ENCODE measurements around the gene KRTCAP2.
A peak's percentile ranks its signal among the peaks of the same experiment; 100 is the strongest.

DNA sequence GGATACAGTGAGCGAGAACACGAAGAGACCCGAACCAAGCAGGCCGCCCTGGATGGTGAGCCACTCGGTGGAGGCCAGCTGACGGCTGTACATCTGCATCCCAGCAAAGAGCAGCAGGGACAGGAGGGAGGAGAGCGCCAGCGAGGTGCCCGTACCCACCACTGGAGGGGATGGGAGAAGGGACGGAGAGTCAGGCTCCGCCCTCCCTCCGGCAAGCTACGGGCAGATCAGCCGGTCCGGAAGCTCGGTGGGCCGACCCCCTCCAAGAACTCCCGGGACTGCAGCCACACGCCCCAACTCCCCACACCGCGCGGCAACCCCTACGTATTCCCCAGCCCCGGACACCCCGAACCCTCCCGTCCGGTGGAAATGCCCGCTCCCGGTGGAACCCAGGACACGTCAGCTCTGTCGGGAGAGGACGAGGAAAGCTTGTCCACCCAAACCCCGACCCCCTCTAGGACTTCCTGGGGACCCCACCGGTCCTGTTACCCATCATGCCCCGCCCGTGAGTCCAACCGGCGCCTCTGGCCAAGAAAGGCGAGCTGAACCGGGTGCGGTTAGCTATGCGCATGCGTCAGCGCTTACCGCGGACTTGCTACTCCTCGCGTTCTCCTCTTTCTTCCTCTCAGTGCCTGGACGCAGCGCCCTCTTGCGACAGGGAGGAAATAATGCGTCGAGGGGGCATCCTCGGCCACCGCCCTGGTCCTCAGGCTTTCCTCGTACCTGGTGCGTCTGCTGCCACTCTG, at the start of gene KRTCAP2:
- TF ChIP-seq, protein P1, sequence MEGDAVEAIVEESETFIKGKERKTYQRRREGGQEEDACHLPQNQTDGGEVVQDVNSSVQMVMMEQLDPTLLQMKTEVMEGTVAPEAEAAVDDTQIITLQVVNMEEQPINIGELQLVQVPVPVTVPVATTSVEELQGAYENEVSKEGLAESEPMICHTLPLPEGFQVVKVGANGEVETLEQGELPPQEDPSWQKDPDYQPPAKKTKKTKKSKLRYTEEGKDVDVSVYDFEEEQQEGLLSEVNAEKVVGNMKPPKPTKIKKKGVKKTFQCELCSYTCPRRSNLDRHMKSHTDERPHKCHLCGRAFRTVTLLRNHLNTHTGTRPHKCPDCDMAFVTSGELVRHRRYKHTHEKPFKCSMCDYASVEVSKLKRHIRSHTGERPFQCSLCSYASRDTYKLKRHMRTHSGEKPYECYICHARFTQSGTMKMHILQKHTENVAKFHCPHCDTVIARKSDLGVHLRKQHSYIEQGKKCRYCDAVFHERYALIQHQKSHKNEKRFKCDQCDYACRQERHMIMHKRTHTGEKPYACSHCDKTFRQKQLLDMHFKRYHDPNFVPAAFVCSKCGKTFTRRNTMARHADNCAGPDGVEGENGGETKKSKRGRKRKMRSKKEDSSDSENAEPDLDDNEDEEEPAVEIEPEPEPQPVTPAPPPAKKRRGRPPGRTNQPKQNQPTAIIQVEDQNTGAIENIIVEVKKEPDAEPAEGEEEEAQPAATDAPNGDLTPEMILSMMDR (conservative IDR thresholded peaks at IDR 0.05) = peak; percentile 94
- TF ChIP-seq EZH2 (IDR thresholded peaks at IDR 0.05; ENCODE audit: low read depth) = no peak

Measured in PC-9 (cell line).